B cell (primary cell): ENCODE measurements around the gene MAB21L2. TPM values are rescaled to one million over a fixed set of nuclear protein-coding genes. Genes with fewer than 3 reads are reported as not detected.

ENCODE experiments used
- ATAC-seq: fragments of 200-7000 bp; cut with Tn5 transposase; one replicate; pipeline ENCODE4 v1.10.0; 2021; ENCODE audit warnings: low read depth, mild to moderate bottlenecking, moderate number of reproducible peaks, moderate library complexity
- CTCF ChIA-PET: fragments of 350-600 bp; sonication (Branson Sonifier 250); formaldehyde crosslinking; loops from one replicate; lab custom pipeline; 2021; ENCODE audit warnings: antibody characterized with exemption, inconsistent platforms; lab: Charles Lee
- POLR2A ChIA-PET: fragments of 350-600 bp; sonication (Branson Sonifier 250); formaldehyde crosslinking; loops from one replicate; lab custom pipeline; 2021; ENCODE audit warnings: antibody characterized with exemption; lab: Charles Lee
- DNase-seq: peaks from one replicate; pipeline ENCODE4 v3.0.0; 2013
- H2AFZ ChIP-seq: 2 replicates; pipeline ENCODE4 v1.6.1; 2012; ENCODE audit warnings: mild to moderate bottlenecking, low read depth, low read length; ENCODE audit not compliant: insufficient read depth, poor library complexity, severe bottlenecking
- H3K27ac ChIP-seq, 2 donors: 1 replicate in 1 of 2; 2 replicates in 1 of 2; pipeline ENCODE4 v1.5.1; 2012 to 2013; ENCODE audit warnings: low read length in 2 of 2, mild to moderate bottlenecking in 2 of 2, moderate library complexity in 1 of 2
- H3K27me3 ChIP-seq, 4 experiments: fragments of 200-600 bp in 1 of 4; sonication (generic) in 1 of 4; replicated peaks in 1 of 4; 1 replicate in 2 of 4; 2 replicates in 2 of 4; pipeline versions ENCODE4 v1.6.1 to v1.7.0; 2013 to 2016; ENCODE audit warnings: low read length in 3 of 4, mild to moderate bottlenecking in 2 of 4, mixed read lengths in 1 of 4, moderate library complexity in 1 of 4; ENCODE audit not compliant: insufficient read depth in 4 of 4, control insufficient read depth in 3 of 4; ENCODE audit errors: control extremely low read depth in 1 of 4
- H3K36me3 ChIP-seq, 2 experiments: replicated peaks in 1 of 2; 1 replicate in 1 of 2; 2 replicates in 1 of 2; pipeline versions ENCODE4 v1.6.1 to v1.7.1; 2013; ENCODE audit warnings: low read length in 1 of 2; ENCODE audit not compliant: insufficient read depth in 2 of 2, control insufficient read depth in 1 of 2; ENCODE audit errors: control extremely low read depth in 1 of 2, extremely low read depth in 1 of 2
- H3K4me1 ChIP-seq, 2 donors: fragments of 200-600 bp in 1 of 2; sonication (generic) in 1 of 2; 1 replicate in 1 of 2; 2 replicates in 1 of 2; pipeline versions ENCODE4 v1.5.1 to v1.6.1; 2013 to 2017; ENCODE audit warnings: low read length in 2 of 2; ENCODE audit not compliant: control insufficient read depth in 2 of 2, insufficient read depth in 2 of 2
- H3K4me2 ChIP-seq: replicated peaks from 2 replicates; pipeline ENCODE3; 2012; ENCODE audit warnings: mild to moderate bottlenecking, low read depth, low read length; ENCODE audit not compliant: poor library complexity, severe bottlenecking
- H3K4me3 ChIP-seq, 5 experiments: fragments of 200-600 bp in 1 of 5; sonication (generic) in 1 of 5; 1 replicate in 3 of 5; 2 replicates in 2 of 5; pipeline versions ENCODE4 v1.5.1 to v1.7.0; 2011 to 2016; ENCODE audit warnings: low read length in 4 of 5, mild to moderate bottlenecking in 4 of 5, low read depth in 2 of 5, control low read depth in 1 of 5, moderate library complexity in 1 of 5; ENCODE audit not compliant: insufficient read depth in 1 of 5; ENCODE audit errors: control extremely low read depth in 1 of 5, extremely low read depth in 1 of 5
- H3K79me2 ChIP-seq: fragments of 200-600 bp; sonication (generic); one replicate; pipeline ENCODE4 v1.6.0; 2016; ENCODE audit warnings: low read length; ENCODE audit not compliant: control insufficient read depth, insufficient read depth
- H3K9ac ChIP-seq: fragments of 200-600 bp; sonication (generic); 2 replicates; pipeline ENCODE4 v1.6.1; 2017; ENCODE audit warnings: mild to moderate bottlenecking, low read length, moderate library complexity
- H3K9me3 ChIP-seq, 3 donors: one replicate each; pipeline versions ENCODE4 v1.6.1 to v1.7.1; 2013; ENCODE audit warnings: low read length in 2 of 3; ENCODE audit not compliant: control insufficient read depth in 2 of 3, insufficient read depth in 1 of 3; ENCODE audit errors: control extremely low read depth in 1 of 3
- H4K20me1 ChIP-seq: 2 replicates; pipeline ENCODE4 v1.6.0; 2012; ENCODE audit warnings: mild to moderate bottlenecking, low read length; ENCODE audit not compliant: insufficient read depth, control insufficient read depth, poor library complexity, severe bottlenecking
- H3K27ac Mint-ChIP-seq: one replicate; pipeline ENCODE4 v1.8.0; 2021; ENCODE audit warnings: mixed read lengths
- H3K27me3 Mint-ChIP-seq: one replicate; pipeline ENCODE4 v1.8.0; 2021; ENCODE audit warnings: mixed read lengths
- H3K4me1 Mint-ChIP-seq: one replicate; pipeline ENCODE4 v1.8.0; 2021; ENCODE audit warnings: mixed read lengths
- H3K4me3 Mint-ChIP-seq: one replicate; pipeline ENCODE4 v1.8.0; 2021; ENCODE audit warnings: mixed read lengths
- H3K9me3 Mint-ChIP-seq: one replicate; pipeline ENCODE4 v1.8.0; 2022; ENCODE audit warnings: mixed read lengths; ENCODE audit not compliant: insufficient read depth
- CTCF ChIP-seq: fragments of 200-600 bp; IDR thresholded peaks from one replicate; pipeline ENCODE4 v1.8.0; 2022; ENCODE audit warnings: antibody characterized with exemption, mild to moderate bottlenecking
- EZH2 ChIP-seq: IDR thresholded peaks from 2 replicates; pipeline ENCODE4 v1.6.1; 2012; ENCODE audit warnings: borderline replicate concordance, low read depth, mild to moderate bottlenecking, moderate library complexity, low read length; ENCODE audit not compliant: insufficient read depth, poor library complexity, severe bottlenecking
- WGBS: methylation state at CpG from one replicate; pipeline ENCODE4 v1.1.5; 2013; ENCODE audit warnings: missing lambda C conversion rate; ENCODE audit not compliant: insufficient coverage; 5-methylcytosine and 5-hydroxymethylcytosine counted together
- intact Hi-C: fragments of 100-400 bp; cut with micrococcal nuclease; formaldehyde crosslinking; loops from one replicate; pipeline ENCODE4 v1.10.0; 2022
- polyA plus RNA-seq: library from polyadenylated mRNA; depleted of rRNA; stranded (reverse); fragments of >200 nt; gene quantifications from 2 replicates; pipeline ENCODE4 v1.2.3, GENCODE V29; 2012
- total RNA-seq, 2 donors: library from RNA; stranded (reverse); fragments of 120-200 nt in 1 of 2; gene quantifications; 1 replicate in 1 of 2; 2 replicates in 1 of 2; pipeline versions ENCODE4 v1.2.3 to v1.2.4, GENCODE V29; 2013 to 2022

Gene MAB21L2
- total and polyA plus RNA-seq, 2 donors (not counting 1 experiment from before 2014, with no cell fraction given): not detected

GRCh38 chr4:150540536-150540935, 41.4 kb upstream of the MAB21L2 start:
- TF ChIP-seq CTCF (no peak), EZH2 (no peak)
- Histone ChIP-seq H3K27me3 (no peaks in the 10 kb centered on the region), H3K9me3 (no peaks in the 10 kb centered on the region), H3K4me1 (no peaks in the 10 kb centered on the region), H3K4me3 (no peak overlapping the region), H3K36me3 (peaks cover 0 to 2% of the 10 kb centered on the region in 2 experiments), H2AFZ (no peak overlapping the region), H3K27ac (no peak overlapping the region), H4K20me1 (no peaks in the 10 kb centered on the region), H3K79me2 (no peaks in the 10 kb centered on the region), H3K9ac (no peak overlapping the region), H3K4me2 (no peak overlapping the region)
- Mint-ChIP-seq H3K27ac (no peak overlapping the region), H3K4me3 (no peak overlapping the region), H3K4me1 (no peaks in the 10 kb centered on the region), H3K9me3 (no peaks in the 10 kb centered on the region), H3K27me3 (no peaks in the 10 kb centered on the region)
- intact Hi-C loops: no loop called here
- no peak for ATAC-seq
- POLR2A ChIA-PET: no interaction called here
- no peak for DNase-seq
- CTCF ChIA-PET: no interaction called here

- Histone ChIP-seq H3K4me3 (no peak overlapping the region), H3K36me3 (peaks cover 0 to 2% of the 10 kb centered on the region in 2 experiments), H3K79me2 (no peaks in the 10 kb centered on the region), H3K9ac (no peak overlapping the region), H2AFZ (no peak overlapping the region), H3K27me3 (no peaks in the 10 kb centered on the region), H3K9me3 (no peaks in the 10 kb centered on the region), H3K4me1 (no peaks in the 10 kb centered on the region), H3K27ac (no peak overlapping the region), H4K20me1 (no peaks in the 10 kb centered on the region), H3K4me2 (no peak overlapping the region)
- no peaks in the 10 kb centered on the region for H3K9me3 Mint-ChIP-seq
- no peak overlapping the region for H3K27ac Mint-ChIP-seq
- WGBS: no CpG with 5 or more reads among the region's 3 CpGs
- H3K4me3 Mint-ChIP-seq: no peak overlapping the region
- no peak for TF ChIP-seq EZH2
- no peak for TF ChIP-seq CTCF
- CTCF ChIA-PET: no interaction called here
- H3K4me1 Mint-ChIP-seq: no peaks in the 10 kb centered on the region
- ATAC-seq: no peak
- DNase-seq: no peak
- intact Hi-C loops: no loop called here
- POLR2A ChIA-PET: no interaction called here
- no peaks in the 10 kb centered on the region for H3K27me3 Mint-ChIP-seq
Observed at GRCh38 chr4:150540959-150541360, 41.0 kb upstream of the MAB21L2 start.
